WTC11 (cell line): ENCODE data around the gene ORMDL2. TPM values are rescaled to one million over a fixed set of nuclear protein-coding genes. Genes with fewer than 3 reads are reported as not detected.

Source experiments
- ATAC-seq: fragments of 200-7000 bp; cut with Tn5 transposase; 2 replicates; pipeline ENCODE4 v1.10.0; 2021; ENCODE audit warnings: mild to moderate bottlenecking, moderate library complexity
- CTCF ChIA-PET: fragments of 300-600 bp; sonication (Branson Sonifier 250); formaldehyde crosslinking; loops from one replicate; lab custom pipeline; 2021; ENCODE audit warnings: antibody characterized with exemption; lab: Charles Lee
- POLR2A ChIA-PET: fragments of 350-600 bp; sonication (Branson Sonifier 250); formaldehyde crosslinking; loops from one replicate; lab custom pipeline; 2021; ENCODE audit warnings: antibody characterized with exemption; lab: Charles Lee
- DNase-seq: peaks from one replicate; pipeline ENCODE4 v3.0.0; 2021; ENCODE audit warnings: low spot score
- H3K27ac Mint-ChIP-seq: 2 replicates; pipeline ENCODE4 v1.8.0; 2021; ENCODE audit warnings: mixed read lengths
- H3K27me3 Mint-ChIP-seq: 2 replicates; pipeline ENCODE4 v1.8.0; 2021; ENCODE audit warnings: low read depth, mild to moderate bottlenecking, moderate library complexity, mixed read lengths
- H3K36me3 Mint-ChIP-seq: 2 replicates; pipeline ENCODE4 v1.8.0; 2021; ENCODE audit warnings: mixed read lengths
- H3K4me1 Mint-ChIP-seq: 2 replicates; pipeline ENCODE4 v1.8.0; 2022; ENCODE audit warnings: mixed read lengths
- H3K4me3 Mint-ChIP-seq: 2 replicates; pipeline ENCODE4 v1.8.0; 2021; ENCODE audit warnings: mild to moderate bottlenecking, moderate library complexity, mixed read lengths
- H3K9me3 Mint-ChIP-seq: 2 replicates; pipeline ENCODE4 v1.8.0; 2021; ENCODE audit warnings: mixed read lengths
- ETV6 ChIP-seq: sonication (generic); formaldehyde crosslinking; IDR thresholded peaks from 2 replicates; pipeline ENCODE4 v1.8.1; 2022; ENCODE audit warnings: mild to moderate bottlenecking, missing genetic modification reagents
- FOXK1 ChIP-seq: sonication (generic); formaldehyde crosslinking; IDR thresholded peaks from 2 replicates; pipeline ENCODE4 v1.8.0; 2022; ENCODE audit warnings: mild to moderate bottlenecking, moderate library complexity, missing genetic modification reagents
- FOXP1 ChIP-seq: sonication (generic); formaldehyde crosslinking; IDR thresholded peaks from 2 replicates; pipeline ENCODE4 v1.8.0; 2022; ENCODE audit warnings: missing genetic modification reagents, mild to moderate bottlenecking, moderate library complexity, borderline replicate concordance
- GABPB1 ChIP-seq: sonication (generic); formaldehyde crosslinking; IDR thresholded peaks from 2 replicates; pipeline ENCODE4 v1.8.1; 2023; ENCODE audit warnings: mild to moderate bottlenecking, missing genetic modification reagents
- NFYB ChIP-seq: sonication (generic); formaldehyde crosslinking; conservative IDR thresholded peaks from 2 replicates; pipeline ENCODE4 v1.8.0; 2022; ENCODE audit warnings: low read depth, missing genetic modification reagents
- NR2C2 ChIP-seq: sonication (generic); formaldehyde crosslinking; IDR thresholded peaks from 2 replicates; pipeline ENCODE4 v1.8.0; 2022; ENCODE audit warnings: mild to moderate bottlenecking, missing genetic modification reagents
- SOX15 ChIP-seq: fragments of 250-450 bp; sonication (Bioruptor Pico); IDR thresholded peaks from 2 replicates; pipeline ENCODE4 v1.9.0; 2021; ENCODE audit warnings: mild to moderate bottlenecking
- SP1 ChIP-seq: sonication (generic); formaldehyde crosslinking; conservative IDR thresholded peaks from 2 replicates; pipeline ENCODE4 v1.8.1; 2022; ENCODE audit warnings: missing genetic modification reagents
- TP53 ChIP-seq: sonication (generic); formaldehyde crosslinking; IDR thresholded peaks from 2 replicates; pipeline ENCODE4 v1.8.1; 2023; ENCODE audit warnings: mild to moderate bottlenecking, missing genetic modification reagents
- ZBTB21 ChIP-seq: sonication (generic); formaldehyde crosslinking; IDR thresholded peaks from 2 replicates; pipeline ENCODE4 v1.8.1; 2023; ENCODE audit warnings: mild to moderate bottlenecking, missing genetic modification reagents, borderline replicate concordance
- ZNF423 ChIP-seq: fragments of 250-450 bp; sonication (Bioruptor Pico); IDR thresholded peaks from 2 replicates; pipeline ENCODE4 v2.1.2; 2022; ENCODE audit warnings: mild to moderate bottlenecking, moderate library complexity
- ZNF671 ChIP-seq: fragments of 250-450 bp; sonication (Bioruptor Pico); IDR thresholded peaks from 2 replicates; pipeline ENCODE4 v1.8.0; 2021; ENCODE audit warnings: mild to moderate bottlenecking
- total RNA-seq: library from RNA; stranded (reverse); gene quantifications from 3 replicates; pipeline ENCODE4 v1.2.3, GENCODE V29; 2021
- TF ChIP-seq, protein P1 (sequence below): sonication (generic); formaldehyde crosslinking; IDR thresholded peaks from 2 replicates; pipeline ENCODE4 v1.8.1; 2022; ENCODE audit warnings: mild to moderate bottlenecking, missing genetic modification reagents, moderate library complexity, borderline replicate concordance
- TF ChIP-seq, protein P2 (sequence below): sonication (generic); formaldehyde crosslinking; IDR thresholded peaks from 2 replicates; pipeline ENCODE4 v1.8.0; 2022; ENCODE audit warnings: mild to moderate bottlenecking, missing genetic modification reagents
- TF ChIP-seq, protein P3 (sequence below): fragments of 250-450 bp; sonication (Bioruptor Pico); IDR thresholded peaks from 2 replicates; pipeline ENCODE4 v1.9.0; 2021; ENCODE audit warnings: mild to moderate bottlenecking
- TF ChIP-seq, protein P4 (sequence below): sonication (generic); formaldehyde crosslinking; IDR thresholded peaks from 2 replicates; pipeline ENCODE4 v1.8.1; 2022; ENCODE audit warnings: missing genetic modification reagents, borderline replicate concordance
- TF ChIP-seq, protein P5 (sequence below): sonication (generic); formaldehyde crosslinking; IDR thresholded peaks from 2 replicates; pipeline ENCODE4 v1.8.0; 2022; ENCODE audit warnings: mild to moderate bottlenecking, missing genetic modification reagents
- TF ChIP-seq, protein P6 (sequence below): sonication (generic); formaldehyde crosslinking; IDR thresholded peaks from 2 replicates; pipeline ENCODE4 v1.8.0; 2023; ENCODE audit warnings: mild to moderate bottlenecking, missing genetic modification reagents

The ORMDL2 gene
- total RNA-seq, 1 experiment from 2014 or later = 32.9 TPM

DNA sequence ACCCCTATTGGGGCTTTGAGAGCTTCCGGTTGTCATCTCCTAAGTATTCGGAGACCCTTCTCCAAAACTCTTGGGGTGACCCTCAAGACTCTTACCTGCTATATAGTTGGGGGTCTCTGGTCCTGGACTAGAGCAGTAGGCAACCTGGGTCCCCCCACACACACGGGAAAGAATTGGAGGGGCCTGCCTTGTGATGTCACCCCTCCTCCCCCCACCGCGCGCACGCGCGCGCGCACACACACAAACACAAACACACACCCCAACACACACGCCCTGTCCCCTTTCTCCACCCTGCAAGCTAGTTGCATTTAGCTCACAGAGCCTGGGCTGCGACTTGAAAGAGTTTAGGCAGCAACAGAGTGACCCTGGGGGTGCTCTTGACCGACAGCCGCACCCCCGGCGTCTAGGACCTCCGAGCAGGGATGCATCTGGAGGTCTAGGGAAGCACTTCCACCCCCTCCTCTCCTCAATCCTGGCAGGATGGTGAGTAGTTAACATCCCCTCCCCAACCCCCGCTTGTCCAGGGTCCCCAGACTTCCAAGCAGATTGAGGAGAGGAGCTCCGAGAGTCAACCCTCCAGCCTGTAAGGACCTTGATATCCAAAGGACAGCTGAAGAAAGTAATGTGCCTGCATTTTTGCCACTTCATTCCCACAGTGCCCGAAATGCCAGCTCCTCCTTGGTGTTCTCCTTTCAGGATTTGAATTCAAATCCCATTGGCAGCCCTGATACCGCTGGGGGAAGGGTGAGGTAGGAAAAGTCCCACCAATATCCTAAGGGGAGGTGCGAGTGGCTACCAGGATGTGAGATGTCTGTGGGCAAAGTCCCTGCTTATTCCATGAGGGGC lies 13.0 kb downstream of the ORMDL2 start:
- CTCF ChIA-PET = interaction anchor here (0.6 to 3.7 kb wide), 15 partner anchors 11 to 255 kb away, joined by 3 to 58 read pairs (median 5); partner anchors contain the start of genes BLOC1S1, DGKA, GDF11 and MMP19
- Mint-ChIP-seq H3K9me3 (no peaks in the 10 kb centered on the region), H3K4me3 (peak overlapping the region; percentile 97), H3K27ac (peak overlapping the region; percentile 99), H3K4me1 (peaks cover 33% of the 10 kb centered on the region), H3K27me3 (no peaks in the 10 kb centered on the region), H3K36me3 (peaks cover 2% of the 10 kb centered on the region)
- DNase-seq (peak; percentile 69), ATAC-seq (peak; percentile 3)
- TF ChIP-seq TP53 = no peak
- TF ChIP-seq, protein P1, sequence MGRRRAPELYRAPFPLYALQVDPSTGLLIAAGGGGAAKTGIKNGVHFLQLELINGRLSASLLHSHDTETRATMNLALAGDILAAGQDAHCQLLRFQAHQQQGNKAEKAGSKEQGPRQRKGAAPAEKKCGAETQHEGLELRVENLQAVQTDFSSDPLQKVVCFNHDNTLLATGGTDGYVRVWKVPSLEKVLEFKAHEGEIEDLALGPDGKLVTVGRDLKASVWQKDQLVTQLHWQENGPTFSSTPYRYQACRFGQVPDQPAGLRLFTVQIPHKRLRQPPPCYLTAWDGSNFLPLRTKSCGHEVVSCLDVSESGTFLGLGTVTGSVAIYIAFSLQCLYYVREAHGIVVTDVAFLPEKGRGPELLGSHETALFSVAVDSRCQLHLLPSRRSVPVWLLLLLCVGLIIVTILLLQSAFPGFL (CRISPR knock-in tag) = no peak
- TF ChIP-seq, protein P2, sequence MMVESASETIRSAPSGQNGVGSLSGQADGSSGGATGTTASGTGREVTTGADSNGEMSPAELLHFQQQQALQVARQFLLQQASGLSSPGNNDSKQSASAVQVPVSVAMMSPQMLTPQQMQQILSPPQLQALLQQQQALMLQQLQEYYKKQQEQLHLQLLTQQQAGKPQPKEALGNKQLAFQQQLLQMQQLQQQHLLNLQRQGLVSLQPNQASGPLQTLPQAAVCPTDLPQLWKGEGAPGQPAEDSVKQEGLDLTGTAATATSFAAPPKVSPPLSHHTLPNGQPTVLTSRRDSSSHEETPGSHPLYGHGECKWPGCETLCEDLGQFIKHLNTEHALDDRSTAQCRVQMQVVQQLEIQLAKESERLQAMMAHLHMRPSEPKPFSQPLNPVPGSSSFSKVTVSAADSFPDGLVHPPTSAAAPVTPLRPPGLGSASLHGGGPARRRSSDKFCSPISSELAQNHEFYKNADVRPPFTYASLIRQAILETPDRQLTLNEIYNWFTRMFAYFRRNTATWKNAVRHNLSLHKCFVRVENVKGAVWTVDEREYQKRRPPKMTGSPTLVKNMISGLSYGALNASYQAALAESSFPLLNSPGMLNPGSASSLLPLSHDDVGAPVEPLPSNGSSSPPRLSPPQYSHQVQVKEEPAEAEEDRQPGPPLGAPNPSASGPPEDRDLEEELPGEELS (CRISPR knock-in tag) = peak; percentile 33; the same call in 1 of the 2 replicates
- TF ChIP-seq, protein P3, sequence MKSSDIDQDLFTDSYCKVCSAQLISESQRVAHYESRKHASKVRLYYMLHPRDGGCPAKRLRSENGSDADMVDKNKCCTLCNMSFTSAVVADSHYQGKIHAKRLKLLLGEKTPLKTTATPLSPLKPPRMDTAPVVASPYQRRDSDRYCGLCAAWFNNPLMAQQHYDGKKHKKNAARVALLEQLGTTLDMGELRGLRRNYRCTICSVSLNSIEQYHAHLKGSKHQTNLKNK (CRISPR knock-in tag) = no peak
- TF ChIP-seq, protein P4, sequence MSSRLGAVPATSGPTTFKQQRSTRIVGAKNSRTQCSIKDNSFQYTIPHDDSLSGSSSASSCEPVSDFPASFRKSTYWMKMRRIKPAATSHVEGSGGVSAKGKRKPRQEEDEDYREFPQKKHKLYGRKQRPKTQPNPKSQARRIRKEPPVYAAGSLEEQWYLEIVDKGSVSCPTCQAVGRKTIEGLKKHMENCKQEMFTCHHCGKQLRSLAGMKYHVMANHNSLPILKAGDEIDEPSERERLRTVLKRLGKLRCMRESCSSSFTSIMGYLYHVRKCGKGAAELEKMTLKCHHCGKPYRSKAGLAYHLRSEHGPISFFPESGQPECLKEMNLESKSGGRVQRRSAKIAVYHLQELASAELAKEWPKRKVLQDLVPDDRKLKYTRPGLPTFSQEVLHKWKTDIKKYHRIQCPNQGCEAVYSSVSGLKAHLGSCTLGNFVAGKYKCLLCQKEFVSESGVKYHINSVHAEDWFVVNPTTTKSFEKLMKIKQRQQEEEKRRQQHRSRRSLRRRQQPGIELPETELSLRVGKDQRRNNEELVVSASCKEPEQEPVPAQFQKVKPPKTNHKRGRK (CRISPR knock-in tag) = no peak
- TF ChIP-seq FOXP1 (CRISPR knock-in tag) = no peak
- TF ChIP-seq, protein P5, sequence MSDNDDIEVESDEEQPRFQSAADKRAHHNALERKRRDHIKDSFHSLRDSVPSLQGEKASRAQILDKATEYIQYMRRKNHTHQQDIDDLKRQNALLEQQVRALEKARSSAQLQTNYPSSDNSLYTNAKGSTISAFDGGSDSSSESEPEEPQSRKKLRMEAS (CRISPR knock-in tag) = peak; percentile 19; the same call in 1 of the 2 replicates
- 0 out of 2 replicates have a peak, but pooled peaks have one; percentile 8 for TF ChIP-seq SP1 (CRISPR knock-in tag)
- no peak for TF ChIP-seq NFYB
- TF ChIP-seq ETV6 (CRISPR knock-in tag) = 0 out of 2 replicates have a peak, but pooled peaks have one; percentile 13
- no peak for TF ChIP-seq SOX15
- TF ChIP-seq ZBTB21 (CRISPR knock-in tag) = 0 out of 2 replicates have a peak, but pooled peaks have one; percentile 20
- peak; percentile 70 for TF ChIP-seq FOXK1 (CRISPR knock-in tag)
- POLR2A ChIA-PET = interaction anchor here (0.7 to 3.3 kb wide), 14 partner anchors 12 to 530 kb away, joined by 3 to 64 read pairs (median 4); partner anchors contain the start of genes DGKA, ESYT1, ITGA7 and MMP19

DNA sequence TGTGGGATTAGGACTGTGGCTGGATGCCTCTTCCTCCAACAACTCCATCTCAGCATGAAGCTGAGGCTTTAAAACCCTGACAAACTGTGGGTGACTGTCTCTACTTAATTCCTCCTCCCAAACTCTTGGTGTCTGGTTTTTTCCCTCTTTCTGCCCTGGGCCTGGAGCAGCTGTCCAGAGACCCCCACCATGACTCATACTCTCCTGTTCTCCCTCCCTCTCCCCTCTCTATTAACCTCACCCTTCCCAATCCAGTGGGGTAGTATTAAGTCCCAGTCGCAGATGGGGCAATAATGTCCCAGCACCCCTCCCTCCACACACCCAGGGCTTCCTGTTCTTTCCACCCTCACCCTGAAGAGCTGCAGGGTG lies 13.6 kb downstream of the ORMDL2 start:
- H3K27ac Mint-ChIP-seq = peak overlapping the region; percentile 57
- H3K9me3 Mint-ChIP-seq = no peaks in the 10 kb centered on the region
- no peaks in the 10 kb centered on the region for H3K36me3 Mint-ChIP-seq
- H3K27me3 Mint-ChIP-seq = no peaks in the 10 kb centered on the region
- H3K4me3 Mint-ChIP-seq = peak overlapping the region; percentile 97
- ATAC-seq (no peak), DNase-seq (no peak)
- ChIA-PET CTCF (interaction anchor here (0.9 to 3.7 kb wide), 9 partner anchors 11 to 254 kb away, joined by 3 to 58 read pairs (median 15); partner anchors contain the start of genes DGKA, GDF11, MMP19 and ORMDL2), POLR2A (interaction anchor here (1.4 to 3.3 kb wide), 4 partner anchors 14 to 96 kb away, joined by 3 to 64 read pairs (median 10); partner anchors contain the start of genes ORMDL2, PYM1 and SARNP)
- H3K4me1 Mint-ChIP-seq = peaks cover 31% of the 10 kb centered on the region
- TF ChIP-seq ZNF423 (CRISPR knock-in tag) = no peak
- TF ChIP-seq, protein P6, sequence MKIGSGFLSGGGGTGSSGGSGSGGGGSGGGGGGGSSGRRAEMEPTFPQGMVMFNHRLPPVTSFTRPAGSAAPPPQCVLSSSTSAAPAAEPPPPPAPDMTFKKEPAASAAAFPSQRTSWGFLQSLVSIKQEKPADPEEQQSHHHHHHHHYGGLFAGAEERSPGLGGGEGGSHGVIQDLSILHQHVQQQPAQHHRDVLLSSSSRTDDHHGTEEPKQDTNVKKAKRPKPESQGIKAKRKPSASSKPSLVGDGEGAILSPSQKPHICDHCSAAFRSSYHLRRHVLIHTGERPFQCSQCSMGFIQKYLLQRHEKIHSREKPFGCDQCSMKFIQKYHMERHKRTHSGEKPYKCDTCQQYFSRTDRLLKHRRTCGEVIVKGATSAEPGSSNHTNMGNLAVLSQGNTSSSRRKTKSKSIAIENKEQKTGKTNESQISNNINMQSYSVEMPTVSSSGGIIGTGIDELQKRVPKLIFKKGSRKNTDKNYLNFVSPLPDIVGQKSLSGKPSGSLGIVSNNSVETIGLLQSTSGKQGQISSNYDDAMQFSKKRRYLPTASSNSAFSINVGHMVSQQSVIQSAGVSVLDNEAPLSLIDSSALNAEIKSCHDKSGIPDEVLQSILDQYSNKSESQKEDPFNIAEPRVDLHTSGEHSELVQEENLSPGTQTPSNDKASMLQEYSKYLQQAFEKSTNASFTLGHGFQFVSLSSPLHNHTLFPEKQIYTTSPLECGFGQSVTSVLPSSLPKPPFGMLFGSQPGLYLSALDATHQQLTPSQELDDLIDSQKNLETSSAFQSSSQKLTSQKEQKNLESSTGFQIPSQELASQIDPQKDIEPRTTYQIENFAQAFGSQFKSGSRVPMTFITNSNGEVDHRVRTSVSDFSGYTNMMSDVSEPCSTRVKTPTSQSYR (CRISPR knock-in tag) = no peak
- no peak for TF ChIP-seq GABPB1 (CRISPR knock-in tag)
- TF ChIP-seq ZNF671 = no peak
- no peak for TF ChIP-seq NR2C2 (CRISPR knock-in tag)
